Heart left ventricle (tissue), 13 donors: ENCODE results near the gene MRC2.

ENCODE experiments used
- POLR2A ChIP-seq, 2 donors: fragments of 450-650 bp; IDR thresholded peaks; one replicate each; pipeline ENCODE4 v1.6.1; 2017; ENCODE audit warnings: antibody characterized with exemption in 2 of 2, mild to moderate bottlenecking in 2 of 2, moderate library complexity in 2 of 2
- TF ChIP-seq, protein P1 (sequence below), 12 donors: fragments of 200-600 bp; sonication (generic) in 4 of 12; IDR thresholded peaks; one replicate each; pipeline versions ENCODE4 v1.5.0 to v1.8.0; 2018 to 2022; ENCODE audit warnings: antibody characterized with exemption in 12 of 12, mild to moderate bottlenecking in 5 of 12
- donor health status: ischemic (EF 13 %, LVEDD 7.1; RV severe dilation, severe dysfunction).
- donor health status: DM: no; HTN: yes; CAD: no.
- donor health status: DM: no; HTN: no; CAD: no.
- donor health status: ischemic (EF 25% LVEDD 6.9; RV normal size, moderate dysfunction).
- donor health status: ischemic (EF 25% LVEDD 5.7; RV mildly dilated, moderate dysfunction).
- donor health status: ischemic (EF 35%, LVEDD 5.7; RV mildly dilated, moderate dysfunction).
- donor health status: nonischemic (EF 11% LVEDD 7.7; RV severe dilation, severe dysfunction).
- donor health status: DM: yes; HTN: yes; CAD: no.
- donor health status: PGD.
- donor health status: ischemic (EF 29% LVEDD 5.4; RV normal size, mild dysfunction).
- donor health status: nonischemic (EF 23%, LVEDD 6.1; RV moderate dilation, normal function).

DNA sequence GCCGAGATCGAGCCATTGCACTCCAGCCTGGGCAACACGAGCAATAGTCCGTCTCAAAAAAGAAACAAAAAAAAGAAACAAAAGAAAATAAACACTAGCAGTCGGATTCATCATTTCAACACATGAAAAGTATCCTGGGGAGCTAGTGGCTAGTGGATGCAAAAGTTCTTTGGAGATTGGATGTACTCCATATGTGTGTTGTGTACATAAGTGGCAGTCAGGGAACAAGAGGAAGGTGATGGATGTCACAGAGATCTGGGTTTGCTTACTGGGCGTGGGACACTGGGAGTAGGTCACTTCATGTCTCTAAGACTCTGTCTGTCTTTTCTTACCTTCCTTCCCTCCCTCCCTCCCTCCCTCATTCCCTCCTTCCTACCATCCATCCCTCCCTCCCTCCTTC is 35.4 kb downstream of the MRC2 start:
- TF ChIP-seq POLR2A (IDR thresholded peaks at IDR 0.05): no peak
- TF ChIP-seq, protein P1, sequence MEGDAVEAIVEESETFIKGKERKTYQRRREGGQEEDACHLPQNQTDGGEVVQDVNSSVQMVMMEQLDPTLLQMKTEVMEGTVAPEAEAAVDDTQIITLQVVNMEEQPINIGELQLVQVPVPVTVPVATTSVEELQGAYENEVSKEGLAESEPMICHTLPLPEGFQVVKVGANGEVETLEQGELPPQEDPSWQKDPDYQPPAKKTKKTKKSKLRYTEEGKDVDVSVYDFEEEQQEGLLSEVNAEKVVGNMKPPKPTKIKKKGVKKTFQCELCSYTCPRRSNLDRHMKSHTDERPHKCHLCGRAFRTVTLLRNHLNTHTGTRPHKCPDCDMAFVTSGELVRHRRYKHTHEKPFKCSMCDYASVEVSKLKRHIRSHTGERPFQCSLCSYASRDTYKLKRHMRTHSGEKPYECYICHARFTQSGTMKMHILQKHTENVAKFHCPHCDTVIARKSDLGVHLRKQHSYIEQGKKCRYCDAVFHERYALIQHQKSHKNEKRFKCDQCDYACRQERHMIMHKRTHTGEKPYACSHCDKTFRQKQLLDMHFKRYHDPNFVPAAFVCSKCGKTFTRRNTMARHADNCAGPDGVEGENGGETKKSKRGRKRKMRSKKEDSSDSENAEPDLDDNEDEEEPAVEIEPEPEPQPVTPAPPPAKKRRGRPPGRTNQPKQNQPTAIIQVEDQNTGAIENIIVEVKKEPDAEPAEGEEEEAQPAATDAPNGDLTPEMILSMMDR (IDR thresholded peaks at IDR 0.05): no peak
